Measurements from ENCODE around the gene PHACTR3.

Gene PHACTR3

GRCh38 chr20:59587570-59587969, 16.8 kb upstream of the PHACTR3 start:
- H3F3A ChIP-seq (ENCODE audit: control insufficient read depth, insufficient read depth): no peaks in the 10 kb centered on the region
- no peak overlapping the region for H3K4me2 ChIP-seq (ENCODE audit: low read length)
- H3K9me3 ChIP-seq (ENCODE audit: control insufficient read depth, insufficient read depth, low read length): no peaks in the 10 kb centered on the region
- no peaks in the 10 kb centered on the region for H3K4me1 ChIP-seq (ENCODE audit: control insufficient read depth, low read length)
- no peaks in the 10 kb centered on the region for H3K36me3 ChIP-seq (ENCODE audit: control insufficient read depth, low read length)
- H3K9me2 ChIP-seq (replicated peaks; ENCODE audit: control insufficient read depth, low read length): no peaks in the 10 kb centered on the region
- no peaks in the 10 kb centered on the region for H3K27me3 ChIP-seq (ENCODE audit: control insufficient read depth, low read length)
- no peak overlapping the region for H3K27ac ChIP-seq (ENCODE audit: low read depth, low read length)
- no peaks in the 10 kb centered on the region; the same call in 1 of the 2 replicates for H4K20me1 ChIP-seq (ENCODE audit: control insufficient read depth, insufficient read depth, low read depth, low read length)
- H3K79me2 ChIP-seq (ENCODE audit: control insufficient read depth, low read length): no peaks in the 10 kb centered on the region
- no peak for TF ChIP-seq EZH2phosphoT487 (IDR thresholded peaks at IDR 0.05; ENCODE audit: borderline replicate concordance, low read length)
- no peak for TF ChIP-seq CTCF (IDR thresholded peaks at IDR 0.05; ENCODE audit: low read depth, low read length, poor library complexity, severe bottlenecking)
- no peak overlapping the region for H3K4me3 ChIP-seq (ENCODE audit: low read length)

GRCh38 chr20:59588236-59588855, 16.0 kb upstream of the PHACTR3 start:
- Histone ChIP-seq H3F3A (ENCODE audit: control insufficient read depth, insufficient read depth) (no peaks in the 10 kb centered on the region), H3K4me2 (ENCODE audit: low read length) (no peak overlapping the region), H3K27me3 (ENCODE audit: control insufficient read depth, low read length) (peaks cover 2% of the 10 kb centered on the region; the same call in 1 of the 2 replicates), H3K27ac (ENCODE audit: low read depth, low read length) (no peak overlapping the region), H3K4me3 (ENCODE audit: low read length) (no peak overlapping the region), H3K36me3 (ENCODE audit: control insufficient read depth, low read length) (no peaks in the 10 kb centered on the region), H3K4me1 (ENCODE audit: control insufficient read depth, low read length) (no peaks in the 10 kb centered on the region), H4K20me1 (ENCODE audit: control insufficient read depth, insufficient read depth, low read depth, low read length) (no peaks in the 10 kb centered on the region; the same call in 1 of the 2 replicates), H3K9me3 (ENCODE audit: control insufficient read depth, insufficient read depth, low read length) (no peaks in the 10 kb centered on the region), H3K79me2 (ENCODE audit: control insufficient read depth, low read length) (no peaks in the 10 kb centered on the region), H3K9me2 (replicated peaks; ENCODE audit: control insufficient read depth, low read length) (no peaks in the 10 kb centered on the region)
- TF ChIP-seq CTCF (IDR thresholded peaks at IDR 0.05; ENCODE audit: low read depth, low read length, poor library complexity, severe bottlenecking) (no peak), EZH2phosphoT487 (IDR thresholded peaks at IDR 0.05; ENCODE audit: borderline replicate concordance, low read length) (no peak)

GRCh38 chr20:59589086-59589684, 15.2 kb upstream of the PHACTR3 start:
- TF ChIP-seq EZH2phosphoT487 (IDR thresholded peaks at IDR 0.05; ENCODE audit: borderline replicate concordance, low read length): no peak
- TF ChIP-seq CTCF (IDR thresholded peaks at IDR 0.05; ENCODE audit: low read depth, low read length, poor library complexity, severe bottlenecking): no peak
- Histone ChIP-seq H3F3A (ENCODE audit: control insufficient read depth, insufficient read depth) (no peaks in the 10 kb centered on the region), H3K9me2 (replicated peaks; ENCODE audit: control insufficient read depth, low read length) (no peaks in the 10 kb centered on the region), H3K79me2 (ENCODE audit: control insufficient read depth, low read length) (no peaks in the 10 kb centered on the region), H4K20me1 (ENCODE audit: control insufficient read depth, insufficient read depth, low read depth, low read length) (no peaks in the 10 kb centered on the region; the same call in 1 of the 2 replicates), H3K27me3 (ENCODE audit: control insufficient read depth, low read length) (peaks cover 5% of the 10 kb centered on the region; the same call in 1 of the 2 replicates), H3K27ac (ENCODE audit: low read depth, low read length) (no peak overlapping the region), H3K9me3 (ENCODE audit: control insufficient read depth, insufficient read depth, low read length) (no peaks in the 10 kb centered on the region), H3K4me2 (ENCODE audit: low read length) (no peak overlapping the region), H3K4me1 (ENCODE audit: control insufficient read depth, low read length) (no peaks in the 10 kb centered on the region), H3K36me3 (ENCODE audit: control insufficient read depth, low read length) (no peaks in the 10 kb centered on the region), H3K4me3 (ENCODE audit: low read length) (no peak overlapping the region)
